SK-N-SH (cell line): ENCODE results near the gene PBX1. TPM values are rescaled to one million over a fixed set of nuclear protein-coding genes. Genes with fewer than 3 reads are reported as not detected.

Source experiments
- CTCF ChIA-PET: fragments of 300-600, 350-600 bp; formaldehyde crosslinking; extraction: SDS; loops from one replicate; lab custom pipeline; 2021; lab: Yijun Ruan, JAX
- POLR2A ChIA-PET: fragments of 350-600 bp; sonication (Branson Sonifier 250); formaldehyde crosslinking; extraction: SDS; loops from one replicate; lab custom pipeline; 2020; ENCODE audit warnings: antibody characterized with exemption, inconsistent platforms; lab: Yijun Ruan, JAX
- DNase-seq: peaks from one replicate; pipeline ENCODE4 v3.0.0; 2012
- H2AFZ ChIP-seq: fragments of 200-600 bp; sonication (generic); 2 replicates; pipeline ENCODE4 v1.8.1; 2016; ENCODE audit warnings: antibody characterized with exemption, mild to moderate bottlenecking, low read depth
- H3F3A ChIP-seq: fragments of 200-600 bp; sonication (generic); replicated peaks from 2 replicates; pipeline ENCODE3; 2016; ENCODE audit warnings: antibody characterized with exemption, mild to moderate bottlenecking; ENCODE audit not compliant: insufficient read depth
- H3K27ac ChIP-seq, 2 experiments: fragments of 200-500 bp in 1 of 2; fragments of 200-600 bp in 1 of 2; sonication (Bioruptor generic) in 1 of 2; sonication (generic), shearing (Covaris generic) in 1 of 2; 2 replicates each; pipeline versions ENCODE4 v1.5.1 to v1.6.1; 2014 to 2016; ENCODE audit warnings: low read depth in 2 of 2, inconsistent platforms in 1 of 2, low read length in 1 of 2, mild to moderate bottlenecking in 1 of 2, mixed read lengths in 1 of 2
- H3K27me3 ChIP-seq: fragments of 200-600 bp; sonication (generic), shearing (Covaris generic); 2 replicates; pipeline ENCODE4 v1.6.1; 2016; ENCODE audit warnings: mixed run types; ENCODE audit not compliant: insufficient read depth
- H3K36me3 ChIP-seq, 2 experiments: fragments of 200-500 bp in 1 of 2; fragments of 200-600 bp in 1 of 2; sonication (Bioruptor generic) in 1 of 2; sonication (generic) in 1 of 2; replicated peaks in 1 of 2; 2 replicates each; pipeline versions ENCODE3 to v1.5.1; 2014 to 2016; ENCODE audit warnings: low read length in 1 of 2, mild to moderate bottlenecking in 1 of 2; ENCODE audit not compliant: insufficient read depth in 2 of 2, control insufficient read depth in 1 of 2
- H3K4me1 ChIP-seq, 2 experiments: fragments of 200-500 bp in 1 of 2; fragments of 200-600 bp in 1 of 2; sonication (Bioruptor generic) in 1 of 2; sonication (generic), shearing (Covaris generic) in 1 of 2; 2 replicates each; pipeline versions ENCODE4 v1.5.1 to v1.6.1; 2014 to 2016; ENCODE audit warnings: low read depth in 1 of 2, low read length in 1 of 2, mixed run types in 1 of 2; ENCODE audit not compliant: insufficient read depth in 2 of 2, control insufficient read depth in 1 of 2
- H3K4me2 ChIP-seq: fragments of 200-600 bp; sonication (generic), shearing (Covaris generic); 2 replicates; pipeline ENCODE4 v1.6.1; 2017; ENCODE audit warnings: mixed run types
- H3K4me3 ChIP-seq, 2 experiments: fragments of 200-500 bp in 1 of 2; fragments of 200-600 bp in 1 of 2; sonication (Bioruptor generic) in 1 of 2; sonication (generic), shearing (Covaris generic) in 1 of 2; 2 replicates each; pipeline versions ENCODE4 v1.5.1 to v1.8.1; 2014 to 2016; ENCODE audit warnings: low read depth in 2 of 2, inconsistent platforms in 1 of 2, low read length in 1 of 2, mild to moderate bottlenecking in 1 of 2, mixed read lengths in 1 of 2, moderate library complexity in 1 of 2
- H3K79me2 ChIP-seq: fragments of 200-600 bp; sonication (generic); 2 replicates; pipeline ENCODE4 v1.8.1; 2017; ENCODE audit warnings: mild to moderate bottlenecking; ENCODE audit not compliant: insufficient read depth
- H3K9ac ChIP-seq: fragments of 200-600 bp; sonication (generic); 2 replicates; pipeline ENCODE4 v1.6.1; 2017; ENCODE audit warnings: mixed run types
- H3K9me2 ChIP-seq: fragments of 200-600 bp; sonication (generic); 2 replicates; pipeline ENCODE4 v1.6.1; 2017; ENCODE audit warnings: mixed run types
- H3K9me3 ChIP-seq: fragments of 200-600 bp; sonication (generic); 2 replicates; pipeline ENCODE4 v1.6.1; 2017; ENCODE audit warnings: mixed run types, mild to moderate bottlenecking, moderate library complexity
- H4K20me1 ChIP-seq: fragments of 200-600 bp; sonication (generic); 2 replicates; pipeline ENCODE4 v1.6.1; 2017; ENCODE audit warnings: mild to moderate bottlenecking, mixed run types; ENCODE audit not compliant: insufficient read depth
- EZH2phosphoT487 ChIP-seq: fragments of 200-600 bp; sonication (generic); IDR thresholded peaks from 2 replicates; pipeline ENCODE4 v1.6.1; 2017; ENCODE audit warnings: low read depth, mixed run types, mild to moderate bottlenecking, antibody characterized with exemption, moderate library complexity, borderline replicate concordance
- FOSL2 ChIP-seq: IDR thresholded peaks from 2 replicates; pipeline ENCODE4 v1.4.0; 2012; ENCODE audit warnings: low read depth, mild to moderate bottlenecking, moderate library complexity, borderline replicate concordance
- FOXJ3 ChIP-seq: sonication (generic); formaldehyde crosslinking; IDR thresholded peaks from 2 replicates; pipeline ENCODE4 v1.5.1; 2020; ENCODE audit warnings: mild to moderate bottlenecking, missing genetic modification reagents
- IRF3 ChIP-seq: fragments of 150-350 bp; IDR thresholded peaks from 2 replicates; pipeline ENCODE4 v1.6.1; 2016; ENCODE audit warnings: mild to moderate bottlenecking, low read depth, low read length
- MAX ChIP-seq: IDR thresholded peaks from 2 replicates; pipeline ENCODE4 v1.4.0; 2012; ENCODE audit warnings: low read depth
- MEF2A ChIP-seq: IDR thresholded peaks from 2 replicates; pipeline ENCODE4 v1.4.0; 2012; ENCODE audit warnings: low read depth, borderline replicate concordance
- NFIC ChIP-seq: IDR thresholded peaks from 2 replicates; pipeline ENCODE4 v1.4.0; 2012; ENCODE audit warnings: borderline replicate concordance
- RAD21 ChIP-seq: IDR thresholded peaks from 2 replicates; pipeline ENCODE4 v1.6.1; 2012; ENCODE audit warnings: mild to moderate bottlenecking, low read length
- RCOR1 ChIP-seq: fragments of 150-350 bp; IDR thresholded peaks from 2 replicates; pipeline ENCODE4 v1.6.1; 2017; ENCODE audit warnings: antibody characterized with exemption, low read length
- RXRA ChIP-seq: IDR thresholded peaks from 2 replicates; pipeline ENCODE4 v1.4.0; 2012; ENCODE audit warnings: low read depth, mild to moderate bottlenecking, borderline replicate concordance
- SIN3A ChIP-seq: IDR thresholded peaks from 2 replicates; pipeline ENCODE4 v1.6.1; 2012; ENCODE audit warnings: low read depth, mild to moderate bottlenecking, low read length, moderate library complexity, borderline replicate concordance
- SMC3 ChIP-seq: IDR thresholded peaks from 2 replicates; pipeline ENCODE4 v1.6.1; 2012; ENCODE audit warnings: low read depth, low read length, improper control_type of control experiment
- TEAD4 ChIP-seq: IDR thresholded peaks from 2 replicates; pipeline ENCODE4 v1.4.0; 2012; ENCODE audit warnings: mild to moderate bottlenecking, borderline replicate concordance; ENCODE audit not compliant: insufficient read depth
- USF1 ChIP-seq: IDR thresholded peaks from 2 replicates; pipeline ENCODE4 v1.4.0; 2012; ENCODE audit warnings: low read depth, borderline replicate concordance
- WGBS: methylation state at CpG from one replicate; pipeline ENCODE4 v1.1.6; 2017; ENCODE audit warnings: low lambda C conversion rate; 5-methylcytosine and 5-hydroxymethylcytosine counted together
- polyA plus RNA-seq, 3 experiments: library from polyadenylated mRNA; depleted of rRNA; stranded (reverse); fragments of >200 nt; gene quantifications; 2 replicates each; pipeline ENCODE4 v1.2.3, GENCODE V29; 2012
- TF ChIP-seq, protein P1 (sequence below): IDR thresholded peaks from 2 replicates; pipeline ENCODE4 v1.6.1; 2012; ENCODE audit warnings: mild to moderate bottlenecking, low read depth, low read length, moderate library complexity

Gene PBX1
- polyA plus RNA-seq, 1 of the 3 experiments (the other 2 are of a cell fraction) = 27.0 TPM

DNA sequence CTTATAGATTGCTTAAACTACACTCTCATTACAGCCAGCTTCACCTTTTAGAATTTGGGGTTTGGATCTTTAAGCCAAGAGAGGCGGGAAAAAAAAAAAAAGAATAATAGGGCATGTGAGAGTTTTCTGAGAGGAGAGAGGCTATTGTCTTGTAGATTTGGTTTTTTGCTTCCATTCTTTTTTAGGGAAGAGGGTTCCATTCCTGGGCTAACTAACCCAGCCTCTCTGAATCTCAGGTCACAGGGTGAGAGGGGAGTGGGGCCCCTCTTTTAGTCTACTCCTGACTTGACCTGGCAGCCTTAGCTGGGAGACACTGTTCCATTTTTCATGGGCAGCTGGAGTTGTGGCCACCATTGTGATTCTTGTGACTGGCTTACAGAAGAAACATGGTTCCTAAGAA lies 24.2 kb downstream of the PBX1 start:
- DNase-seq = no peak
- POLR2A ChIA-PET = no interaction called here

More for the DNA sequence above, 24.2 kb downstream of the PBX1 start:
- Histone ChIP-seq H3K9me2 (no peaks in the 10 kb centered on the region), H4K20me1 (no peaks in the 10 kb centered on the region), H3K79me2 (no peaks in the 10 kb centered on the region; the same call in 1 of the 2 replicates), H3K9ac (no peak overlapping the region), H3K27ac (no peak overlapping the region), H3K4me2 (no peak overlapping the region), H3K9me3 (no peaks in the 10 kb centered on the region), H3F3A (no peaks in the 10 kb centered on the region), H3K4me1 (peaks cover 4 to 15% of the 10 kb centered on the region in 2 experiments; a peak in 2 of 4 replicates), H2AFZ (no peak overlapping the region), H3K27me3 (no peaks in the 10 kb centered on the region), H3K36me3 (peaks cover 0 to 8% of the 10 kb centered on the region in 2 experiments), H3K4me3 (no peak overlapping the region)
- no peak for TF ChIP-seq MEF2A
- no peak for TF ChIP-seq FOXJ3 (CRISPR knock-in tag)
- TF ChIP-seq USF1 = no peak
- TF ChIP-seq MAX = no peak
- no peak for TF ChIP-seq RXRA
- no peak for TF ChIP-seq NFIC
- no peak for TF ChIP-seq FOSL2
- TF ChIP-seq, protein P1, sequence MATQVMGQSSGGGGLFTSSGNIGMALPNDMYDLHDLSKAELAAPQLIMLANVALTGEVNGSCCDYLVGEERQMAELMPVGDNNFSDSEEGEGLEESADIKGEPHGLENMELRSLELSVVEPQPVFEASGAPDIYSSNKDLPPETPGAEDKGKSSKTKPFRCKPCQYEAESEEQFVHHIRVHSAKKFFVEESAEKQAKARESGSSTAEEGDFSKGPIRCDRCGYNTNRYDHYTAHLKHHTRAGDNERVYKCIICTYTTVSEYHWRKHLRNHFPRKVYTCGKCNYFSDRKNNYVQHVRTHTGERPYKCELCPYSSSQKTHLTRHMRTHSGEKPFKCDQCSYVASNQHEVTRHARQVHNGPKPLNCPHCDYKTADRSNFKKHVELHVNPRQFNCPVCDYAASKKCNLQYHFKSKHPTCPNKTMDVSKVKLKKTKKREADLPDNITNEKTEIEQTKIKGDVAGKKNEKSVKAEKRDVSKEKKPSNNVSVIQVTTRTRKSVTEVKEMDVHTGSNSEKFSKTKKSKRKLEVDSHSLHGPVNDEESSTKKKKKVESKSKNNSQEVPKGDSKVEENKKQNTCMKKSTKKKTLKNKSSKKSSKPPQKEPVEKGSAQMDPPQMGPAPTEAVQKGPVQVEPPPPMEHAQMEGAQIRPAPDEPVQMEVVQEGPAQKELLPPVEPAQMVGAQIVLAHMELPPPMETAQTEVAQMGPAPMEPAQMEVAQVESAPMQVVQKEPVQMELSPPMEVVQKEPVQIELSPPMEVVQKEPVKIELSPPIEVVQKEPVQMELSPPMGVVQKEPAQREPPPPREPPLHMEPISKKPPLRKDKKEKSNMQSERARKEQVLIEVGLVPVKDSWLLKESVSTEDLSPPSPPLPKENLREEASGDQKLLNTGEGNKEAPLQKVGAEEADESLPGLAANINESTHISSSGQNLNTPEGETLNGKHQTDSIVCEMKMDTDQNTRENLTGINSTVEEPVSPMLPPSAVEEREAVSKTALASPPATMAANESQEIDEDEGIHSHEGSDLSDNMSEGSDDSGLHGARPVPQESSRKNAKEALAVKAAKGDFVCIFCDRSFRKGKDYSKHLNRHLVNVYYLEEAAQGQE = no peak
- no peak for TF ChIP-seq IRF3
- no peak for TF ChIP-seq SMC3
- TF ChIP-seq RAD21 = no peak
- no peak for TF ChIP-seq RCOR1
- TF ChIP-seq SIN3A = no peak
- no peak for TF ChIP-seq TEAD4
- no peak for TF ChIP-seq EZH2phosphoT487
- CTCF ChIA-PET = interaction anchor here (1.5 kb wide), 1 partner anchor 204 kb away, joined by 5 read pairs; no protein-coding TSS in a partner anchor
- 94% methylated on average over 1 of the region's 1 CpG for WGBS
